Chondrocyte (in vitro differentiated cells): ENCODE measurements around the gene ACTR5. TPM values are rescaled to one million over a fixed set of nuclear protein-coding genes. Genes with fewer than 3 reads are reported as not detected.
A peak's percentile ranks its signal among the peaks of the same experiment; 100 is the strongest.

ENCODE experiments used
- DNase-seq: peaks from one replicate; pipeline ENCODE4 v3.0.0; 2021; ENCODE audit warnings: mixed read lengths, low spot score
- H3K27ac Mint-ChIP-seq: one replicate; pipeline ENCODE4 v1.8.0; 2021; ENCODE audit warnings: mild to moderate bottlenecking, moderate library complexity, mixed read lengths; ENCODE audit not compliant: unreplicated experiment
- H3K27me3 Mint-ChIP-seq: 2 replicates; pipeline ENCODE4 v1.8.0; 2021; ENCODE audit warnings: low read depth, mixed read lengths
- H3K36me3 Mint-ChIP-seq: 2 replicates; pipeline ENCODE4 v1.8.0; 2021; ENCODE audit warnings: low read depth, mixed read lengths
- H3K4me1 Mint-ChIP-seq: 2 replicates; pipeline ENCODE4 v1.8.0; 2021; ENCODE audit warnings: low read depth, mild to moderate bottlenecking, mixed read lengths
- H3K4me3 Mint-ChIP-seq: one replicate; pipeline ENCODE4 v1.8.0; 2021; ENCODE audit warnings: mild to moderate bottlenecking, moderate library complexity, mixed read lengths; ENCODE audit not compliant: unreplicated experiment
- H3K9me3 Mint-ChIP-seq: 2 replicates; pipeline ENCODE4 v1.8.0; 2021; ENCODE audit warnings: low read depth, mixed read lengths
- CTCF ChIP-seq: fragments of 200-600 bp; sonication (generic); IDR thresholded peaks from 2 replicates; pipeline ENCODE4 v1.5.0; 2021; ENCODE audit warnings: antibody characterized with exemption, mild to moderate bottlenecking, moderate library complexity
- long read RNA-seq: library from polyadenylated mRNA; stranded (forward); transcript quantifications from one replicate; pipeline ENCODE4 v2.0.0, GENCODE V29; 2021
- total RNA-seq: library from RNA; stranded (reverse); gene quantifications from 3 replicates; pipeline ENCODE4 v1.2.1, GENCODE V29; 2021

Gene ACTR5
- total RNA-seq, result 4.1 to 5.2 TPM (median 4.9 TPM) in 3 replicates
- long read RNA-seq, transcript ACTR5-201 (9 exons, 2,565 nt), result major isoform, 11 of 13 reads
- long read RNA-seq, partial matches to known transcripts, result 0 of 13 reads
- long read RNA-seq, other reads (novel, unspliced or antisense), result 2 of 13 reads

- no peaks in the 10 kb centered on the region for H3K9me3 Mint-ChIP-seq
- peaks cover 2% of the 10 kb centered on the region for H3K36me3 Mint-ChIP-seq
- DNase-seq, result peak; percentile 95
Measured at GRCh38 chr20:38748097-38748860, at the start of gene ACTR5. Gene ACTR5, plus strand, starts transcription at chr20:38748460. Its CDS starts 19 bp downstream, at chr20:38748479.

GRCh38 chr20:38698541-38698940 lies 49.7 kb upstream of the ACTR5 start:
- no peak overlapping the region for H3K27ac Mint-ChIP-seq
- no peaks in the 10 kb centered on the region for H3K9me3 Mint-ChIP-seq
- no peaks in the 10 kb centered on the region for H3K36me3 Mint-ChIP-seq
- H3K27me3 Mint-ChIP-seq, result peaks cover 28% of the 10 kb centered on the region
- H3K4me3 Mint-ChIP-seq, result no peak overlapping the region
- no peak for TF ChIP-seq CTCF
- H3K4me1 Mint-ChIP-seq, result no peaks in the 10 kb centered on the region
- DNase-seq, result no peak

More at GRCh38 chr20:38748097-38748860, at the start of gene ACTR5:
- Mint-ChIP-seq H3K27me3 (peaks cover 3% of the 10 kb centered on the region), H3K27ac (peak within 1 kb of the TSS; percentile 98), H3K4me1 (peaks cover 19% of the 10 kb centered on the region), H3K4me3 (peak within 1 kb of the TSS; percentile 95)
- no peak for TF ChIP-seq CTCF

DNA sequence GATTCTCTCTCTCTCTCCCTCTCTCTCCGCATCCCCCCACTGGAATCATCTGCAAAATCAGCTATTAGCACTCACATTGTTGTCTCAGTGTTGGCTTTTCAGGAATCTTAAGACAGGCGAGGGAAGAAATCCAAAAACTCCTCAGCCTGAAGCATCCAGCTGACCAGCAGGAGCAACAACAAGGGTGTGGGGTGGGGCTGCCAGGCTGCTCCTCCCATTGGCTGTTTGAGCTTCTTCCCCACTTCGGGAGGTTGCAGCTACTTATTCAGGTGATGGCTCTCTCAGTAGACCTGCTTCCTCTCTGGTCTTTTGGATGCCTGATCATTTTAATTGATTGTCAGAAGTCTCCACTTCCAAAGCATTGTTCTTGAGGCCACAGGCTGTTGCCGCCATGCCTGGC lies 48.1 kb upstream of the ACTR5 start:
- no peaks in the 10 kb centered on the region for H3K36me3 Mint-ChIP-seq

DNA sequence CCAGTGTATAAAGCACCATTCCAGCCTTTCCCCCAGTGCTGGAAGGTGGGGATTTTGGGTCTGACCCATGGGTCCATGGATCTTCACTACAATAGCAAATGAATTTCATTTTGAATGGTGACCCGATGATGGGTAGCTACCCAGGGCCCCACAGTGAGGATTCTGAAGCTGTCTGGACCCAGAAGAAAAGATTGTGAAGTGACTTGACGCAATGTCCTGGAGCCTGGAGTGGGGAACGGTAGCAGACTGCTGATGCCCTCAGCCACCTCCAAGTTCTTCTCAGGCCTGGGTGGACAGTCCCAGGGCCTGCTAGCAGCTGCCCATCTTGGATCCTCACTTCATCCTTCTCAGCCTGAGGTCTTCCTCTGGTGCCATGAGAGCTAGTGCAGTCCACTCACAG lies 47.3 kb upstream of the ACTR5 start:
- DNase-seq, result no peak
- Mint-ChIP-seq H3K27me3 (peaks cover 43% of the 10 kb centered on the region), H3K9me3 (no peaks in the 10 kb centered on the region), H3K4me1 (no peaks in the 10 kb centered on the region), H3K4me3 (no peak overlapping the region), H3K27ac (no peak overlapping the region), H3K36me3 (no peaks in the 10 kb centered on the region)
- no peak for TF ChIP-seq CTCF

More for the DNA sequence above, 48.1 kb upstream of the ACTR5 start:
- H3K9me3 Mint-ChIP-seq, result no peaks in the 10 kb centered on the region
- no peaks in the 10 kb centered on the region for H3K4me1 Mint-ChIP-seq
- no peak overlapping the region for H3K4me3 Mint-ChIP-seq
- no peak overlapping the region for H3K27ac Mint-ChIP-seq
- H3K27me3 Mint-ChIP-seq, result peaks cover 38% of the 10 kb centered on the region
- no peak for DNase-seq
- TF ChIP-seq CTCF, result no peak

DNA sequence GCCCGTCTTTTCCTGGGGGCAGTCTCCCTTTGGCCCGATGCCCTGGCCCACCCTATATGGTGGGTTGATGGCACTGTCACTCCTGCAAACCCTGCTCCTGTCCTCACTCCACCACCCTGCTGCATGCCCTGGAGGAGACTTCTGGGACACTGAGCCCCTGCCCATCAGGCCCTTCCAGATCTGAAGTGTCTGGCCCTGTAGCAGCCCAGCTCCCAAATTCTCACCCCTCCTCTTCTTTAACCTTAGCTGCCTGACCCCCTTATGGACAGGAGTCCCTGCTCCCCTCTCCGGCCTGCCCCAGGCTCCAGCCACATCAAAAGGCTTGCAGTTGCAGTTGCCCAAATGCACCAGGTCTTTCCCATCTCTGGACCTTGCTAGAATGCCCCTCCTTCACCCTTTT lies 44.7 kb upstream of the ACTR5 start:
- Mint-ChIP-seq H3K4me3 (no peak overlapping the region), H3K9me3 (no peaks in the 10 kb centered on the region), H3K4me1 (no peaks in the 10 kb centered on the region), H3K27ac (no peak overlapping the region), H3K36me3 (no peaks in the 10 kb centered on the region), H3K27me3 (peaks cover 53% of the 10 kb centered on the region)
- no peak for DNase-seq
- TF ChIP-seq CTCF, result no peak
